Progenitor cell of endocrine pancreas (in vitro differentiated cells): ENCODE data around the gene THSD4. TPM values are rescaled to one million over a fixed set of nuclear protein-coding genes. Genes with fewer than 3 reads are reported as not detected.

Experiments
- DNase-seq: peaks from one replicate; pipeline ENCODE4 v3.0.0; 2021; ENCODE audit warnings: low spot score; ENCODE audit not compliant: unreplicated experiment
- H3K27ac Mint-ChIP-seq: 2 replicates; pipeline ENCODE4 v1.8.0; 2021; ENCODE audit warnings: mild to moderate bottlenecking, moderate library complexity, mixed read lengths
- H3K27me3 Mint-ChIP-seq: 2 replicates; pipeline ENCODE4 v1.8.0; 2021; ENCODE audit warnings: mixed read lengths
- H3K36me3 Mint-ChIP-seq: 2 replicates; pipeline ENCODE4 v1.8.0; 2022; ENCODE audit warnings: mixed read lengths; ENCODE audit not compliant: insufficient read depth
- H3K4me1 Mint-ChIP-seq: 2 replicates; pipeline ENCODE4 v1.8.0; 2021; ENCODE audit warnings: low read depth, mixed read lengths
- H3K4me3 Mint-ChIP-seq: 2 replicates; pipeline ENCODE4 v1.8.0; 2021; ENCODE audit warnings: low read depth, mild to moderate bottlenecking, moderate library complexity, mixed read lengths
- H3K9me3 Mint-ChIP-seq: 2 replicates; pipeline ENCODE4 v1.8.0; 2021; ENCODE audit warnings: low read depth, mixed read lengths
- CTCF ChIP-seq: fragments of 200-600 bp; sonication (generic); IDR thresholded peaks from one replicate; pipeline ENCODE4 v1.5.0; 2021; ENCODE audit warnings: antibody characterized with exemption, mild to moderate bottlenecking; ENCODE audit not compliant: unreplicated experiment
- total RNA-seq: library from RNA; stranded (reverse); gene quantifications from 2 replicates; pipeline ENCODE4 v1.2.1, GENCODE V29; 2021

Gene THSD4
- total RNA-seq, 1 donor from 2014 or later = 6.8 TPM

GRCh38 chr15:71334434-71334833 is 219.2 kb downstream of the THSD4 start:
- H3K36me3 Mint-ChIP-seq = no peaks in the 10 kb centered on the region
- no peak overlapping the region for H3K27ac Mint-ChIP-seq
- H3K4me1 Mint-ChIP-seq = peaks cover 11% of the 10 kb centered on the region
- DNase-seq = no peak
- TF ChIP-seq CTCF = no peak
- H3K9me3 Mint-ChIP-seq = no peaks in the 10 kb centered on the region
- H3K4me3 Mint-ChIP-seq = no peak overlapping the region
- peaks cover 34% of the 10 kb centered on the region for H3K27me3 Mint-ChIP-seq

- no peaks in the 10 kb centered on the region for H3K9me3 Mint-ChIP-seq
- H3K36me3 Mint-ChIP-seq = no peaks in the 10 kb centered on the region
- no peak for TF ChIP-seq CTCF
- no peak for DNase-seq
- peaks cover 34% of the 10 kb centered on the region for H3K27me3 Mint-ChIP-seq
- H3K27ac Mint-ChIP-seq = no peak overlapping the region
- peaks cover 11% of the 10 kb centered on the region for H3K4me1 Mint-ChIP-seq
- no peak overlapping the region for H3K4me3 Mint-ChIP-seq
These were observed 219.6 kb downstream of the THSD4 start for GRCh38 chr15:71334873-71335272.

GRCh38 chr15:71335591-71335990 is 220.3 kb downstream of the THSD4 start:
- peaks cover 31% of the 10 kb centered on the region for H3K27me3 Mint-ChIP-seq
- DNase-seq = no peak
- no peak for TF ChIP-seq CTCF
- H3K27ac Mint-ChIP-seq = no peak overlapping the region
- H3K4me1 Mint-ChIP-seq = peaks cover 11% of the 10 kb centered on the region
- no peaks in the 10 kb centered on the region for H3K9me3 Mint-ChIP-seq
- no peak overlapping the region for H3K4me3 Mint-ChIP-seq
- no peaks in the 10 kb centered on the region for H3K36me3 Mint-ChIP-seq

GRCh38 chr15:71336671-71337070 is 221.4 kb downstream of the THSD4 start:
- H3K36me3 Mint-ChIP-seq = no peaks in the 10 kb centered on the region
- no peak overlapping the region for H3K4me3 Mint-ChIP-seq
- no peaks in the 10 kb centered on the region for H3K9me3 Mint-ChIP-seq
- peaks cover 11% of the 10 kb centered on the region for H3K4me1 Mint-ChIP-seq
- no peak overlapping the region for H3K27ac Mint-ChIP-seq
- no peak for TF ChIP-seq CTCF
- peaks cover 28% of the 10 kb centered on the region for H3K27me3 Mint-ChIP-seq
- no peak for DNase-seq

GRCh38 chr15:71337197-71337845 is 222.1 kb downstream of the THSD4 start:
- Mint-ChIP-seq H3K4me3 (no peak overlapping the region), H3K4me1 (peaks cover 11% of the 10 kb centered on the region), H3K9me3 (no peaks in the 10 kb centered on the region), H3K36me3 (no peaks in the 10 kb centered on the region), H3K27me3 (peaks cover 30% of the 10 kb centered on the region), H3K27ac (no peak overlapping the region)
- DNase-seq = no peak
- TF ChIP-seq CTCF = no peak
